Sigmoid colon (tissue), 7 donors: ENCODE results near the gene TMEM126A. TPM values are rescaled to one million over a fixed set of nuclear protein-coding genes. Genes with fewer than 3 reads are reported as not detected.

Source experiments
- DNase-seq: peaks from one replicate; pipeline ENCODE4 v3.0.0-alpha.2; 2019
- H3K27ac ChIP-seq, 4 donors: fragments of 200-600 bp; sonication (generic); one replicate each; pipeline ENCODE4 v1.5.1; 2016 to 2019; ENCODE audit warnings: mild to moderate bottlenecking in 1 of 4
- H3K27me3 ChIP-seq, 3 donors: fragments of 200-600 bp; sonication (generic); one replicate each; pipeline ENCODE4 v1.5.1; 2019; ENCODE audit warnings: mild to moderate bottlenecking in 1 of 3
- H3K36me3 ChIP-seq, 4 donors: fragments of 200-600 bp; sonication (generic); one replicate each; pipeline ENCODE4 v1.5.1; 2016 to 2019
- H3K4me1 ChIP-seq, 4 donors: fragments of 200-600 bp; sonication (generic); one replicate each; pipeline ENCODE4 v1.5.1; 2017 to 2019
- H3K4me3 ChIP-seq, 4 donors: fragments of 200-600 bp; sonication (generic); one replicate each; pipeline ENCODE4 v1.5.1; 2017 to 2019; ENCODE audit warnings: mild to moderate bottlenecking in 2 of 4, moderate library complexity in 1 of 4
- H3K9me3 ChIP-seq, 4 donors: fragments of 200-600 bp in 3 of 4; sonication (generic) in 3 of 4; one replicate each; pipeline versions ENCODE4 v1.5.1 to v1.6.1; 2013 to 2019
- CTCF ChIP-seq, 4 experiments: fragments of 450-650 bp in 3 of 4; fragments of 200-600 bp in 1 of 4; IDR thresholded peaks; one replicate each; pipeline ENCODE4 v1.5.1; 2016 to 2019; ENCODE audit warnings: antibody characterized with exemption in 4 of 4, mild to moderate bottlenecking in 3 of 4, moderate library complexity in 2 of 4
- EP300 ChIP-seq, 4 donors: sonication (generic); formaldehyde crosslinking; IDR thresholded peaks; one replicate each; pipeline ENCODE4 v1.6.1; 2017; ENCODE audit warnings: antibody characterized with exemption in 4 of 4
- POLR2A ChIP-seq, 2 donors: fragments of 450-650 bp; IDR thresholded peaks; one replicate each; pipeline ENCODE4 v1.6.1; 2016; ENCODE audit warnings: antibody characterized with exemption in 2 of 2, mild to moderate bottlenecking in 2 of 2, moderate library complexity in 2 of 2
- POLR2AphosphoS5 ChIP-seq, 4 donors: sonication (generic); formaldehyde crosslinking; IDR thresholded peaks; one replicate each; pipeline ENCODE4 v1.6.1; 2017; ENCODE audit warnings: antibody characterized with exemption in 4 of 4
- WGBS, 2 donors: extraction: QIAGEN DNeasy Blood & Tissue Kit; methylation state at CpG; one replicate each; pipeline ENCODE4 v1.1.7; 2013; 5-methylcytosine and 5-hydroxymethylcytosine counted together
- intact Hi-C: fragments of 100-400 bp; cut with DNase I; formaldehyde crosslinking; loops from one replicate; pipeline ENCODE4 v1.15.1; 2023
- polyA plus RNA-seq, 3 donors: library from polyadenylated mRNA; stranded (reverse); fragments of 200-250 nt; gene quantifications; one replicate each; pipeline ENCODE4 v1.2.3, GENCODE V29; 2013
- total RNA-seq, 4 donors: library from RNA; depleted of rRNA; stranded (reverse); fragments of >200 nt; gene quantifications; one replicate each; pipeline ENCODE4 v1.1.0, GENCODE V29; 2016
- donor health status: healthy with polysubstance abuse.
- donor health status: Bipolar disorder and iron deficiency.
- donor health status: healthy.

Gene TMEM126A
- total and polyA plus RNA-seq, 7 donors, result 21.0 to 46.2 (median 42.5) TPM

- Histone ChIP-seq H3K4me3 (no peak overlapping the region), H3K36me3 (peaks cover 0 to 5% (median 0%) of the 10 kb centered on the region in 4 donors), H3K4me1 (no peaks in the 10 kb centered on the region), H3K27ac (no peak overlapping the region), H3K9me3 (no peaks in the 10 kb centered on the region), H3K27me3 (no peaks in the 10 kb centered on the region)
- 92 to 94% methylated on average over 6 of the region's 6 CpGs for WGBS, 2 donors
- no peak for DNase-seq
- intact Hi-C loops, result no loop called here
- TF ChIP-seq CTCF (IDR thresholded peaks at IDR 0.05), result no peak
- TF ChIP-seq EP300 (IDR thresholded peaks at IDR 0.05), result no peak
- TF ChIP-seq POLR2A (IDR thresholded peaks at IDR 0.05), result no peak
- no peak for TF ChIP-seq POLR2AphosphoS5 (IDR thresholded peaks at IDR 0.05)
These were observed 28.3 kb upstream of the TMEM126A start for GRCh38 chr11:85619499-85619898.

- no peak for TF ChIP-seq POLR2A (IDR thresholded peaks at IDR 0.05)
- no peak for TF ChIP-seq CTCF (IDR thresholded peaks at IDR 0.05)
- no peak for TF ChIP-seq POLR2AphosphoS5 (IDR thresholded peaks at IDR 0.05)
- no peak for TF ChIP-seq EP300 (IDR thresholded peaks at IDR 0.05)
- no peaks in the 10 kb centered on the region for H3K27me3 ChIP-seq
- peaks cover 0 to 5% (median 0%) of the 10 kb centered on the region in 4 donors for H3K36me3 ChIP-seq
- no peaks in the 10 kb centered on the region for H3K9me3 ChIP-seq
- intact Hi-C loops, result no loop called here
- H3K4me1 ChIP-seq, result peaks cover 0 to 5% (median 0%) of the 10 kb centered on the region in 4 donors
- WGBS, 2 donors, result 79 to 83% methylated on average over 3 of the region's 3 CpGs
- H3K4me3 ChIP-seq, result no peak overlapping the region
- no peak overlapping the region for H3K27ac ChIP-seq
- no peak for DNase-seq
These were observed 27.5 kb upstream of the TMEM126A start for GRCh38 chr11:85620256-85620655.

GRCh38 chr11:85626496-85626895, 21.3 kb upstream of the TMEM126A start:
- intact Hi-C loops, result loop anchor here (5.0 kb wide), 1 partner anchor 61 kb away; the partner anchor contains the start of gene CCDC89

GRCh38 chr11:85627332-85627997, 20.3 kb upstream of the TMEM126A start, which contains the start of gene DLG2:
Gene DLG2 (minus strand): TSS chr11:85627344.
- no peaks in the 10 kb centered on the region for H3K9me3 ChIP-seq
- no peak for DNase-seq
- TF ChIP-seq POLR2AphosphoS5 (IDR thresholded peaks at IDR 0.05) (peak in 1 of 4 donors; percentile 41), EP300 (IDR thresholded peaks at IDR 0.05) (no peak)
- H3K4me3 ChIP-seq, result peak within 1 kb of the TSS; percentile 58 to 90 (median 68)
- intact Hi-C loops, result loop anchor here (5.0 kb wide), 1 partner anchor 60 kb away; the partner anchor contains the start of gene CCDC89
- H3K27ac ChIP-seq, result peak within 1 kb of the TSS; percentile 88 to 98 (median 96)
- peaks cover 0 to 30% (median 27%) of the 10 kb centered on the region in 4 donors for H3K4me1 ChIP-seq
- WGBS, 2 donors, result 0 to 1% methylated on average over 23 of the region's 23 CpGs
- H3K27me3 ChIP-seq, result no peaks in the 10 kb centered on the region
- peaks cover 0 to 16% (median 0%) of the 10 kb centered on the region in 4 donors for H3K36me3 ChIP-seq

More at GRCh38 chr11:85626496-85626895, 21.3 kb upstream of the TMEM126A start:
- H3K4me3 ChIP-seq, result peak overlapping the region; percentile 58 to 90 (median 68)
- peaks cover 0 to 30% (median 27%) of the 10 kb centered on the region in 4 donors for H3K4me1 ChIP-seq
- TF ChIP-seq POLR2AphosphoS5 (IDR thresholded peaks at IDR 0.05), result no peak
- TF ChIP-seq POLR2A (IDR thresholded peaks at IDR 0.05), result no peak
- no peak for TF ChIP-seq CTCF (IDR thresholded peaks at IDR 0.05)
- TF ChIP-seq EP300 (IDR thresholded peaks at IDR 0.05), result no peak
- peak; percentile 69 for DNase-seq
- H3K36me3 ChIP-seq, result peaks cover 0 to 9% (median 0%) of the 10 kb centered on the region in 4 donors
- H3K27ac ChIP-seq, result peak overlapping the region; percentile 88 to 98 (median 96)
- WGBS, 2 donors, result 63 to 74% methylated on average over 2 of the region's 2 CpGs
- H3K27me3 ChIP-seq, result no peaks in the 10 kb centered on the region
- H3K9me3 ChIP-seq, result no peaks in the 10 kb centered on the region
